ENCODE data around the gene DOCK10.

DNA sequence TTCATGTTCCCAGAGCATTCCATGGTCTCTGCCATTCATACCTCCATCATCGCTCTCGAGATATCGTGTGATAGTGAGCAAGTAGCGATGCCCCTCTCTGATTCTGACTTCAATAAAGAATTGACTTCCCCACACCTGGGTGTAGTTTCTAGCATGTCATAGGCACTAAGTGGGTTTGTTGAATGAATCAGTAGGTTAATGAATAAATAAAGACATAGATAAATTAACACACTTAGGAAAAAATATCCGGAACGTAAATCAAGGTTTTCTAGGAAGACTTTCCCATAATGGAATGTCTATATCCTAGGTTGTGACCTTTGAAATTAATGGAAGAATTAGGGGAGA, 159.1 kb downstream of the DOCK10 start:
- TF ChIP-seq, protein P1, sequence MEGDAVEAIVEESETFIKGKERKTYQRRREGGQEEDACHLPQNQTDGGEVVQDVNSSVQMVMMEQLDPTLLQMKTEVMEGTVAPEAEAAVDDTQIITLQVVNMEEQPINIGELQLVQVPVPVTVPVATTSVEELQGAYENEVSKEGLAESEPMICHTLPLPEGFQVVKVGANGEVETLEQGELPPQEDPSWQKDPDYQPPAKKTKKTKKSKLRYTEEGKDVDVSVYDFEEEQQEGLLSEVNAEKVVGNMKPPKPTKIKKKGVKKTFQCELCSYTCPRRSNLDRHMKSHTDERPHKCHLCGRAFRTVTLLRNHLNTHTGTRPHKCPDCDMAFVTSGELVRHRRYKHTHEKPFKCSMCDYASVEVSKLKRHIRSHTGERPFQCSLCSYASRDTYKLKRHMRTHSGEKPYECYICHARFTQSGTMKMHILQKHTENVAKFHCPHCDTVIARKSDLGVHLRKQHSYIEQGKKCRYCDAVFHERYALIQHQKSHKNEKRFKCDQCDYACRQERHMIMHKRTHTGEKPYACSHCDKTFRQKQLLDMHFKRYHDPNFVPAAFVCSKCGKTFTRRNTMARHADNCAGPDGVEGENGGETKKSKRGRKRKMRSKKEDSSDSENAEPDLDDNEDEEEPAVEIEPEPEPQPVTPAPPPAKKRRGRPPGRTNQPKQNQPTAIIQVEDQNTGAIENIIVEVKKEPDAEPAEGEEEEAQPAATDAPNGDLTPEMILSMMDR (IDR thresholded peaks at IDR 0.05), result no peak
- TF ChIP-seq POLR2A (IDR thresholded peaks at IDR 0.05), result no peak

All from heart left ventricle (tissue), 13 donors.